ENCODE data around the gene OR6V1. TPM values are rescaled to one million over a fixed set of nuclear protein-coding genes. Genes with fewer than 3 reads are reported as not detected.
"Not testable (repeated sequence)": the region's sequence is repeated elsewhere in the genome, so short reads cannot be mapped to it uniquely, and the experiment has no call there.

The OR6V1 gene
- total and polyA plus RNA-seq, 8 donors: not detected

- Histone ChIP-seq H3K9me3 (no peaks in the 10 kb centered on the region), H3K4me3 (no peak overlapping the region), H3K27ac (no peak overlapping the region), H3K27me3 (no peaks in the 10 kb centered on the region), H3K36me3 (no peaks in the 10 kb centered on the region), H3K4me1 (no peaks in the 10 kb centered on the region)
- no peak for TF ChIP-seq CTCF (IDR thresholded peaks at IDR 0.05)
- ATAC-seq (no peak), DNase-seq (no peak)
- intact Hi-C loops (cut with DNase I): no loop called here
Observed at GRCh38 chr7:143074141-143074540, 22.0 kb downstream of the OR6V1 start.

- DNase-seq: no peak
- no peak for TF ChIP-seq CTCF (IDR thresholded peaks at IDR 0.05)
- Histone ChIP-seq H3K27me3 (no peaks in the 10 kb centered on the region), H3K4me1 (no peaks in the 10 kb centered on the region), H3K27ac (no peak overlapping the region), H3K36me3 (no peaks in the 10 kb centered on the region), H3K9me3 (peaks cover 0 to 21% of the 10 kb centered on the region in 2 donors), H3K4me3 (no peak overlapping the region)
- no peak for ATAC-seq
- intact Hi-C loops (cut with DNase I): no loop called here
Observed at GRCh38 chr7:143085109-143085508, 33.0 kb downstream of the OR6V1 start.

DNA sequence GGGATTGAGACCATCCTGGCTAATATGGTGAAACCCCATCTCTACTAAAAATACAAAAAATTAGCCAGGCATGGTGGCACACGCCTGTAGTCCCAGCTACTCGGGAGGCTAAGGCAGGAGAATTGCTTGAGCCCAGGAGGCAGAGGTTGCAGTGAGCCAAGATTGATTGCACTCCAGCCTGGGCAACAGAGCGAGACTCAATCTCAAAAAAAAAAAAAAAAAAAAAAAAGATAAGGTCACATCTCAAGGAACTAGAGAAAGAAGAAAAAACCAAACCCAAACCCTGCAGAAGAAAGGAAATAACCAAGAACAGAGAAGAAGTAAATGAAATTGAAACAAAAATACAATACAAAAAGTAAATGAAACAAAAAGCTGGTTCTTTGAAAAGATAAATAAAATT is 33.5 kb downstream of the OR6V1 start:
- ATAC-seq; H3K4me1 ChIP-seq; H3K36me3 ChIP-seq; H3K27me3 ChIP-seq; H3K4me3 ChIP-seq; DNase-seq; H3K27ac ChIP-seq; intact Hi-C loops (cut with DNase I): not testable (repeated sequence)
- H3K9me3 ChIP-seq: peaks cover 0 to 21% of the 10 kb centered on the region in 2 donors

DNA sequence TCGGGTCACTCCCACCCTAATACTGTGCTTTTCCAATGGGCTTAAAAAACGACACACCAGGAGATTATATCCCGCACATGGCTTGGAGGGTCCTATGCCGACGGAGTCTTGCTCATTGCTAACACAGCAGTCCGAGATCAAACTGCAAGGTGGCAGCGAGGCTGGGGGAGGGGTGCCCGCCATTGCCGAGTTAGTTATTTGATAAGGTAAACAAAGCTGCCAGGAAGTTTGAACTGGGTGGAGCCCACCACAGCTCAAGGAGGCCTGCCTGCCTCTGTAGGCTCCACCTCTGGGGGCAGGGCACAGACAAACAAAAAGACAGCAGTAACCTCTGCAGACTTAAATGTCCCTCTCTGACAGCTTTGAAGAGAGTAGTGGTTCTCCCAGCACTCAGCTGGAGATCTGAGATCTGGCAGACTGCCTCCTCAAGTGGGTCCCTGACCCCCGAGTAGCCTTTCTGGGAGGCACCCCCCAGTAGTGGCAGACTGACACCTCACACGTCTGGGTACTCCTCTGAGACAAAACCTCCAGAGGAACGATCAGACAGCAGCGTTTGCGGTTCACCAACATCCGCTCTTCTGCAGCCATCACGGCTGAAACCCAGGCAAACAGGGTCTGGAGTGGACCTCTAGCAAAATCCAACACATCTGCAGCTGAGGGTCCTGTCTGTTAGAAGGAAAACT is 36.5 kb downstream of the OR6V1 start:
- H3K27ac ChIP-seq; intact Hi-C loops (cut with DNase I); H3K36me3 ChIP-seq; H3K4me1 ChIP-seq; H3K27me3 ChIP-seq; ATAC-seq; H3K4me3 ChIP-seq: not testable (repeated sequence)
- DNase-seq: peak in 1 of 4 donors; percentile 41
- H3K9me3 ChIP-seq: peaks cover 0 to 14% of the 10 kb centered on the region in 2 donors

DNA sequence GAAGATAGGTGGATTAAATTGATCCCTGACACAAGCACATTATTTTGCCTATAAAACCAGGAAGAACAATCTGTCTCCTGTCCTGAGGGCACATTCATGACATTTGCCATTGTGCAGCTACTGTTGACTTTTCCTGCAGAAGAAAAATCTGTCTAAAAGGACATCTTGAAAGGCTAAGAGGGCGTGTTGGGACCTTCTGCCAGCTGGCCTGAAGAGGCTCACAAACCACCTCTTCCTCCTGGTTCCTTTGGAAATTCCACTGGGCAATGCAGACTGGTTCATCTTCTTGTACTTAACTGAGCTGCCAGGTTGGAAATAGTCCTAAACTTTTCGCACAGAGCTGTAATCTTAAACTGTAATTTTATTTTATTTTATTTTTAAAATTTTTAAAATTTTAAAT is 44.0 kb downstream of the OR6V1 start:
- Histone ChIP-seq H3K27me3 (no peaks in the 10 kb centered on the region), H3K36me3 (no peaks in the 10 kb centered on the region), H3K4me1 (no peaks in the 10 kb centered on the region), H3K27ac (no peak overlapping the region), H3K4me3 (no peak overlapping the region), H3K9me3 (peaks cover 0 to 32% of the 10 kb centered on the region in 2 donors)
- intact Hi-C loops (cut with DNase I): no loop called here
- no peak for TF ChIP-seq CTCF (IDR thresholded peaks at IDR 0.05)
- DNase-seq (no peak), ATAC-seq (no peak)

DNA sequence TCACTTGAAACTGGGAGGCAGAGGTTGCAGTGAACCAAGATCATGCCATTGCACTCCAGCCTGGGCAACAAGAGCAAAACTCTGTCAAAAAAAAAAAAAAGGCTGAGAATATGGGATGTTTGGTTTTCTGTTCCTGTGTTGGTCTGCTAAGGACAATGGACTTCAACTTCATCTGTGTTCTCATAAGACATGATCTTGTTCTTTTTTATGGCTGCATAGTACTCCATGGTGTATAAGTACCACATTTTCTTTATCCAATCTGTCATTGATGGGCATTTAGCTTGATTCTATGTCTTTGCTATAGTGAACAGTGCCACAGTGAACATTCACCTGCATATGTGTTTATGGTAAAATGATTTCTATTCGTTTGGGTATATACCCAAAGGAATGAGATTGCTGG is 47.4 kb downstream of the OR6V1 start:
- H3K4me1 ChIP-seq; intact Hi-C loops (cut with DNase I); ATAC-seq; H3K27me3 ChIP-seq; H3K4me3 ChIP-seq; H3K27ac ChIP-seq; H3K36me3 ChIP-seq; DNase-seq: not testable (repeated sequence)
- H3K9me3 ChIP-seq: peaks cover 0 to 38% of the 10 kb centered on the region in 2 donors

Other genes with a start within 250 kb of the OR6V1 start
- gene EPHB6, start 197.3 kb upstream of the OR6V1 start, total RNA-seq: 10 to 100 TPM in 1 of 2 donors, 1 to 10 TPM in 1; 6.5 to 12.1 TPM
- 10 to 100 TPM; 22.4 to 42.8 (median 29.2) TPM for gene EPHB6, start 197.3 kb upstream of the OR6V1 start, polyA plus RNA-seq (ENCODE audit: insufficient read length in 6 of 6)
- gene TRPV6, start 166.6 kb upstream of the OR6V1 start, total RNA-seq: 1 to 10 TPM; 1.1 to 5.0 TPM
- 1 to 10 TPM; 6.0 to 8.5 (median 7.0) TPM for gene TRPV6, start 166.6 kb upstream of the OR6V1 start, polyA plus RNA-seq (ENCODE audit: insufficient read length in 6 of 6)
- not detected for gene TRPV5, start 118.6 kb upstream of the OR6V1 start, total RNA-seq
- under 1 TPM; 0.10 to 0.25 (median 0.16) TPM for gene TRPV5, start 118.6 kb upstream of the OR6V1 start, polyA plus RNA-seq (ENCODE audit: insufficient read length in 6 of 6)
- gene LLCFC1, start 112.9 kb upstream of the OR6V1 start, total RNA-seq: under 1 TPM in 1 of 2 donors, not detected in 1; 0.37 TPM
- under 1 TPM; 0.21 to 0.77 (median 0.50) TPM for gene LLCFC1, start 112.9 kb upstream of the OR6V1 start, polyA plus RNA-seq (ENCODE audit: insufficient read length in 6 of 6)
- gene KEL, start 90.0 kb upstream of the OR6V1 start, total RNA-seq: under 1 TPM; 0.58 to 0.96 TPM
- 1 to 10 TPM; 1.5 to 3.1 (median 2.2) TPM for gene KEL, start 90.0 kb upstream of the OR6V1 start, polyA plus RNA-seq (ENCODE audit: insufficient read length in 6 of 6)
- gene OR9A2, start 25.2 kb upstream of the OR6V1 start, total RNA-seq: not detected
- gene OR9A2, start 25.2 kb upstream of the OR6V1 start, polyA plus RNA-seq (ENCODE audit: insufficient read length in 6 of 6): not detected
- gene PIP, start 79.7 kb downstream of the OR6V1 start, total RNA-seq: 1 to 10 TPM in 1 of 2 donors, not detected in 1; 6.9 TPM
- gene PIP, start 79.7 kb downstream of the OR6V1 start, polyA plus RNA-seq (ENCODE audit: insufficient read length in 6 of 6): not detected
- gene TAS2R39, start 131.1 kb downstream of the OR6V1 start, total RNA-seq: not detected
- gene TAS2R39, start 131.1 kb downstream of the OR6V1 start, polyA plus RNA-seq (ENCODE audit: insufficient read length in 6 of 6): not detected
- gene TAS2R40, start 169.7 kb downstream of the OR6V1 start, total RNA-seq: not detected
- not detected for gene TAS2R40, start 169.7 kb downstream of the OR6V1 start, polyA plus RNA-seq (ENCODE audit: insufficient read length in 6 of 6)
- 100 to 1,000 TPM; 124 to 151 TPM for gene GSTK1, start 211.1 kb downstream of the OR6V1 start, total RNA-seq
- 100 to 1,000 TPM; 109 to 125 (median 119) TPM for gene GSTK1, start 211.1 kb downstream of the OR6V1 start, polyA plus RNA-seq (ENCODE audit: insufficient read length in 6 of 6)
- gene TMEM139, start 232.6 kb downstream of the OR6V1 start, total RNA-seq: 10 to 100 TPM; 18.5 to 48.1 TPM
- 1 to 10 TPM; 3.0 to 9.0 (median 7.0) TPM for gene TMEM139, start 232.6 kb downstream of the OR6V1 start, polyA plus RNA-seq (ENCODE audit: insufficient read length in 6 of 6)
- gene CASP2, start 236.0 kb downstream of the OR6V1 start, total RNA-seq: 10 to 100 TPM; 36.3 to 43.0 TPM
- gene CASP2, start 236.0 kb downstream of the OR6V1 start, polyA plus RNA-seq (ENCODE audit: insufficient read length in 6 of 6): 10 to 100 TPM; 54.6 to 66.0 (median 61.7) TPM